ENCODE results near the gene ASTN2. TPM values are rescaled to one million over a fixed set of nuclear protein-coding genes. Genes with fewer than 3 reads are reported as not detected.

ASTN2 gene
- polyA plus RNA-seq, 1 donor from 2014 or later = 6.8 TPM

GRCh38 chr9:116796669-116797068 is 618.2 kb downstream of the ASTN2 start:
- Histone ChIP-seq H3K79me2 (replicated peaks; ENCODE audit: insufficient read depth, low read length) (no peaks in the 10 kb centered on the region), H3K9me2 (ENCODE audit: insufficient read depth, low read length) (no peaks in the 10 kb centered on the region), H4K20me1 (ENCODE audit: insufficient read depth) (no peaks in the 10 kb centered on the region), H3K4me3 (ENCODE audit: low read length) (no peak overlapping the region), H3K9me3 (ENCODE audit: low read length) (no peaks in the 10 kb centered on the region), H3K27ac (ENCODE audit: low read length) (no peak overlapping the region), H3K36me3 (ENCODE audit: insufficient read depth, low read length) (no peaks in the 10 kb centered on the region), H2AFZ (ENCODE audit: low read depth, low read length) (no peak overlapping the region), H3K9ac (ENCODE audit: low read length) (no peak overlapping the region), H3K27me3 (ENCODE audit: insufficient read depth, low read depth, low read length) (no peaks in the 10 kb centered on the region), H3F3A (ENCODE audit: insufficient read depth, low read length, poor library complexity, severe bottlenecking) (no peaks in the 10 kb centered on the region), H3K4me2 (ENCODE audit: low read length) (no peak overlapping the region)
- TF ChIP-seq EP300 (conservative IDR thresholded peaks at IDR 0.05; ENCODE audit: poor library complexity, severe bottlenecking) = no peak
- TF ChIP-seq RAD21 (conservative IDR thresholded peaks at IDR 0.05) = no peak
- TF ChIP-seq CTCF (IDR thresholded peaks at IDR 0.05; ENCODE audit: poor library complexity, severe bottlenecking) = no peak
- TF ChIP-seq TAF1 (IDR thresholded peaks at IDR 0.05; ENCODE audit: low read depth) = no peak
- no peak for TF ChIP-seq SMC3 (conservative IDR thresholded peaks at IDR 0.05; ENCODE audit: poor library complexity)
- TF ChIP-seq POLR2AphosphoS5 (IDR thresholded peaks at IDR 0.05) = no peak
- no peak for TF ChIP-seq MXI1 (conservative IDR thresholded peaks at IDR 0.05; ENCODE audit: poor library complexity, severe bottlenecking)

GRCh38 chr9:116795821-116796220 is 619.0 kb downstream of the ASTN2 start:
- Histone ChIP-seq H3K9me3 (ENCODE audit: low read length) (no peaks in the 10 kb centered on the region), H3F3A (ENCODE audit: insufficient read depth, low read length, poor library complexity, severe bottlenecking) (no peaks in the 10 kb centered on the region), H3K4me2 (ENCODE audit: low read length) (no peak overlapping the region), H3K36me3 (ENCODE audit: insufficient read depth, low read length) (no peaks in the 10 kb centered on the region), H3K27me3 (ENCODE audit: insufficient read depth, low read depth, low read length) (no peaks in the 10 kb centered on the region), H3K4me3 (ENCODE audit: low read length) (no peak overlapping the region), H3K9me2 (ENCODE audit: insufficient read depth, low read length) (no peaks in the 10 kb centered on the region), H4K20me1 (ENCODE audit: insufficient read depth) (no peaks in the 10 kb centered on the region), H2AFZ (ENCODE audit: low read depth, low read length) (no peak overlapping the region), H3K79me2 (replicated peaks; ENCODE audit: insufficient read depth, low read length) (no peaks in the 10 kb centered on the region), H3K27ac (ENCODE audit: low read length) (no peak overlapping the region), H3K9ac (ENCODE audit: low read length) (no peak overlapping the region)
- no peak for TF ChIP-seq POLR2AphosphoS5 (IDR thresholded peaks at IDR 0.05)
- no peak for TF ChIP-seq RAD21 (conservative IDR thresholded peaks at IDR 0.05)
- no peak for TF ChIP-seq TAF1 (IDR thresholded peaks at IDR 0.05; ENCODE audit: low read depth)
- no peak for TF ChIP-seq SMC3 (conservative IDR thresholded peaks at IDR 0.05; ENCODE audit: poor library complexity)
- TF ChIP-seq CTCF (IDR thresholded peaks at IDR 0.05; ENCODE audit: poor library complexity, severe bottlenecking) = no peak
- TF ChIP-seq REST (IDR thresholded peaks at IDR 0.05; ENCODE audit: borderline replicate concordance) = no peak
- TF ChIP-seq EZH2 (IDR thresholded peaks at IDR 0.05; ENCODE audit: borderline replicate concordance, insufficient read depth, low read length, poor library complexity, severe bottlenecking) = no peak
- TF ChIP-seq MXI1 (conservative IDR thresholded peaks at IDR 0.05; ENCODE audit: poor library complexity, severe bottlenecking) = no peak
- TF ChIP-seq EP300 (conservative IDR thresholded peaks at IDR 0.05; ENCODE audit: poor library complexity, severe bottlenecking) = no peak
